Measurements from ENCODE around the gene GATAD2A.

GRCh38 chr19:19541616-19542015 is 136.1 kb downstream of the GATAD2A start:
- TF ChIP-seq POLR2A (IDR thresholded peaks at IDR 0.05) = no peak
- TF ChIP-seq, protein P1, sequence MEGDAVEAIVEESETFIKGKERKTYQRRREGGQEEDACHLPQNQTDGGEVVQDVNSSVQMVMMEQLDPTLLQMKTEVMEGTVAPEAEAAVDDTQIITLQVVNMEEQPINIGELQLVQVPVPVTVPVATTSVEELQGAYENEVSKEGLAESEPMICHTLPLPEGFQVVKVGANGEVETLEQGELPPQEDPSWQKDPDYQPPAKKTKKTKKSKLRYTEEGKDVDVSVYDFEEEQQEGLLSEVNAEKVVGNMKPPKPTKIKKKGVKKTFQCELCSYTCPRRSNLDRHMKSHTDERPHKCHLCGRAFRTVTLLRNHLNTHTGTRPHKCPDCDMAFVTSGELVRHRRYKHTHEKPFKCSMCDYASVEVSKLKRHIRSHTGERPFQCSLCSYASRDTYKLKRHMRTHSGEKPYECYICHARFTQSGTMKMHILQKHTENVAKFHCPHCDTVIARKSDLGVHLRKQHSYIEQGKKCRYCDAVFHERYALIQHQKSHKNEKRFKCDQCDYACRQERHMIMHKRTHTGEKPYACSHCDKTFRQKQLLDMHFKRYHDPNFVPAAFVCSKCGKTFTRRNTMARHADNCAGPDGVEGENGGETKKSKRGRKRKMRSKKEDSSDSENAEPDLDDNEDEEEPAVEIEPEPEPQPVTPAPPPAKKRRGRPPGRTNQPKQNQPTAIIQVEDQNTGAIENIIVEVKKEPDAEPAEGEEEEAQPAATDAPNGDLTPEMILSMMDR (IDR thresholded peaks at IDR 0.05 in 4 of 5, conservative IDR thresholded peaks at IDR 0.05 in 1 of 5) = no peak
